GM12878 (cell line): ENCODE measurements around the gene WHRN. TPM values are rescaled to one million over a fixed set of nuclear protein-coding genes. Genes with fewer than 3 reads are reported as not detected.

Source experiments
- CBX3 ChIP-seq: fragments of 200-600 bp; sonication (generic); IDR thresholded peaks from 2 replicates; pipeline ENCODE4 v1.6.1; 2016; ENCODE audit warnings: low read depth, borderline replicate concordance
- FOXK2 ChIP-seq: fragments of 450-650 bp; IDR thresholded peaks from 2 replicates; pipeline ENCODE4 v1.6.1; 2017; ENCODE audit warnings: mild to moderate bottlenecking, moderate library complexity
- HCFC1 ChIP-seq: fragments of 150-350 bp; IDR thresholded peaks from 2 replicates; pipeline ENCODE4 v1.6.1; 2014; ENCODE audit warnings: low read length
- IKZF1 ChIP-seq: fragments of 450-650 bp; conservative IDR thresholded peaks from 2 replicates; pipeline ENCODE4 v1.6.1; 2017; ENCODE audit warnings: antibody characterized with exemption, mild to moderate bottlenecking
- IKZF2 ChIP-seq, 2 experiments: fragments of 450-650 bp; IDR thresholded peaks; 2 replicates each; pipeline ENCODE4 v1.6.1; 2017; ENCODE audit warnings: mild to moderate bottlenecking in 2 of 2, moderate library complexity in 2 of 2
- MTA3 ChIP-seq: IDR thresholded peaks from 2 replicates; pipeline ENCODE4 v1.6.1; 2012; ENCODE audit warnings: low read length, inconsistent platforms, borderline replicate concordance
- NFXL1 ChIP-seq: fragments of 450-650 bp; IDR thresholded peaks from 2 replicates; pipeline ENCODE4 v1.6.1; 2017; ENCODE audit warnings: antibody characterized with exemption, mild to moderate bottlenecking, borderline replicate concordance
- NFYA ChIP-seq: IDR thresholded peaks from 2 replicates; pipeline ENCODE4 v1.6.1; 2011; ENCODE audit warnings: low read depth, mild to moderate bottlenecking, low read length, improper control_type of control experiment, borderline replicate concordance
- RAD51 ChIP-seq: fragments of 450-650 bp; IDR thresholded peaks from 2 replicates; pipeline ENCODE4 v1.6.1; 2016; ENCODE audit warnings: moderate library complexity, mild to moderate bottlenecking, inconsistent platforms
- SIX5 ChIP-seq: IDR thresholded peaks from 2 replicates; pipeline ENCODE4 v1.6.1; 2011; ENCODE audit warnings: mild to moderate bottlenecking, low read depth, low read length, moderate library complexity; ENCODE audit not compliant: severe bottlenecking
- SMARCA5 ChIP-seq: fragments of 450-650 bp; IDR thresholded peaks from 2 replicates; pipeline ENCODE4 v1.6.1; 2017; ENCODE audit warnings: mild to moderate bottlenecking
- TCF12 ChIP-seq: IDR thresholded peaks from 2 replicates; pipeline ENCODE4 v1.6.1; 2011; ENCODE audit warnings: low read depth, mild to moderate bottlenecking, low read length
- ZNF217 ChIP-seq: fragments of 450-650 bp; IDR thresholded peaks from 2 replicates; pipeline ENCODE4 v1.6.1; 2017; ENCODE audit warnings: antibody characterized with exemption, mild to moderate bottlenecking
- ZNF622 ChIP-seq: fragments of 450-650 bp; IDR thresholded peaks from 2 replicates; pipeline ENCODE4 v1.6.1; 2017; ENCODE audit warnings: mild to moderate bottlenecking, inconsistent platforms
- ZZZ3 ChIP-seq: IDR thresholded peaks from 2 replicates; pipeline ENCODE4 v1.6.1; 2011; ENCODE audit warnings: low read depth; ENCODE audit not compliant: control insufficient read depth, insufficient read length
- polyA plus RNA-seq, 11 experiments: library from polyadenylated mRNA; depleted of rRNA in 4 of 11; unstranded in 6 of 11; stranded (reverse) in 5 of 11; fragments of >200 nt; fragmentation: Nextera tagmentation in 4 of 11; fragmentation: Illumina TruSeq in 1 of 11; extraction: Ambion mirVana in 4 of 11; extraction: Trizol in 1 of 11; gene quantifications; 1 replicate in 1 of 11; 2 replicates in 10 of 11; pipeline versions ENCODE4 v1.2.1 to v1.2.3, GENCODE V29; 2011 to 2016; ENCODE audit warnings: inconsistent platforms in 2 of 11, missing spikeins in 2 of 11, low read depth in 1 of 11
- total RNA-seq, 4 experiments: library from RNA; depleted of rRNA in 3 of 4; stranded (reverse); fragments of >200 nt in 3 of 4; fragmentation: Illumina TruSeq in 1 of 4; extraction: Trizol in 1 of 4; gene quantifications; 2 replicates each; pipeline versions ENCODE4 v1.2.1 to v1.2.3, GENCODE V29; 2013 to 2021
- TF ChIP-seq, protein P1 (sequence below): fragments of 450-650 bp; IDR thresholded peaks from 2 replicates; pipeline ENCODE4 v1.6.1; 2017; ENCODE audit warnings: antibody characterized with exemption, mild to moderate bottlenecking, moderate library complexity
- TF ChIP-seq, protein P2 (sequence below): IDR thresholded peaks from 2 replicates; pipeline ENCODE4 v1.6.1; 2012; ENCODE audit warnings: low read depth, low read length, improper control_type of control experiment
- TF ChIP-seq, protein P3 (sequence below): fragments of 450-650 bp; IDR thresholded peaks from 2 replicates; pipeline ENCODE4 v1.6.1; 2014; ENCODE audit warnings: mild to moderate bottlenecking
- TF ChIP-seq, protein P4 (sequence below): fragments of 450-650 bp; conservative IDR thresholded peaks from 2 replicates; pipeline ENCODE4 v1.6.1; 2017; ENCODE audit warnings: mild to moderate bottlenecking, moderate library complexity

The WHRN gene
- total and polyA plus RNA-seq, 10 of the 15 experiments (the other 5 are each of a cell fraction or from before 2014, with no cell fraction given), result 0.04 to 18.2 (median 0.68) TPM; not detected in 1

DNA sequence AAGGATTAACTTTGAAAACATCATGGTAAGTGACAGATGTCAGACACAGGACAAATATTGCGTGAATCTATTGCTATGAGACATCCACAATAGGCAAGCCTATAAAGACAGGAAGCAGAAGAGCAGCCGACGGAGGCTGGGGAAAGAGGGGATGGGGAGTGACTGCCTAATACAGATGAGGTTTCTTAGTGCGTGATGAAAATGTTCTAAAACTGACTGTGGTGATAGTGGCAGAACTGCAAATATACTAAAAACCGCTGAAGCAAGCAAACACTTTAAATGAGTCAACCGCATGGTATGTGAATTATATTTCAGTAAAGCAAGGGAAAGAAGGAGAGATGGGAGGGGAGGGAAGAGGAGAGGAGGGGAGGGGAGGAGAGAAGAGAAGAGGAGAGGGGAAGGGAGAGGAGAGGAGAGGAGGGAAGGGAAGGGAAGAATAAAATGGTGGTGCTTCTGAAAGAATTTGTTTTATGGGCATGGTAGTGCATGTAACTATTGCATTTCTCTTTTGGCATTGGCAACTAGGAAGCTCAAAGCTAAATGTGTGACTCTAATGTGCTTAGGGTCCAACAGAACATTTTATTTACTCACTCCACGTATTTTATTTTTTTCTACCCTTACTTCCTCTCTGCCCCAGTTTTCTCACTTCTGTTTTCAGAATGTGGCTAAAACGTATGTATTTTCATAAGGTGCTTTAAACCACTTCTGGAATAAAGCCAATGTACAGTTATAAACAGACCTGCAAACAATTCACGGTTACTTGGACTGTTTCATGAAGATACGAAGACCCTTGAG, 138.7 kb downstream of the WHRN start (continued):
- TF ChIP-seq, protein P1, sequence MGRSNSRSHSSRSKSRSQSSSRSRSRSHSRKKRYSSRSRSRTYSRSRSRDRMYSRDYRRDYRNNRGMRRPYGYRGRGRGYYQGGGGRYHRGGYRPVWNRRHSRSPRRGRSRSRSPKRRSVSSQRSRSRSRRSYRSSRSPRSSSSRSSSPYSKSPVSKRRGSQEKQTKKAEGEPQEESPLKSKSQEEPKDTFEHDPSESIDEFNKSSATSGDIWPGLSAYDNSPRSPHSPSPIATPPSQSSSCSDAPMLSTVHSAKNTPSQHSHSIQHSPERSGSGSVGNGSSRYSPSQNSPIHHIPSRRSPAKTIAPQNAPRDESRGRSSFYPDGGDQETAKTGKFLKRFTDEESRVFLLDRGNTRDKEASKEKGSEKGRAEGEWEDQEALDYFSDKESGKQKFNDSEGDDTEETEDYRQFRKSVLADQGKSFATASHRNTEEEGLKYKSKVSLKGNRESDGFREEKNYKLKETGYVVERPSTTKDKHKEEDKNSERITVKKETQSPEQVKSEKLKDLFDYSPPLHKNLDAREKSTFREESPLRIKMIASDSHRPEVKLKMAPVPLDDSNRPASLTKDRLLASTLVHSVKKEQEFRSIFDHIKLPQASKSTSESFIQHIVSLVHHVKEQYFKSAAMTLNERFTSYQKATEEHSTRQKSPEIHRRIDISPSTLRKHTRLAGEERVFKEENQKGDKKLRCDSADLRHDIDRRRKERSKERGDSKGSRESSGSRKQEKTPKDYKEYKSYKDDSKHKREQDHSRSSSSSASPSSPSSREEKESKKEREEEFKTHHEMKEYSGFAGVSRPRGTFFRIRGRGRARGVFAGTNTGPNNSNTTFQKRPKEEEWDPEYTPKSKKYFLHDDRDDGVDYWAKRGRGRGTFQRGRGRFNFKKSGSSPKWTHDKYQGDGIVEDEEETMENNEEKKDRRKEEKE, result no peak
- peak; percentile 81 to 86 for TF ChIP-seq IKZF2 (IDR thresholded peaks at IDR 0.05)
- no peak for TF ChIP-seq NFXL1
- TF ChIP-seq RAD51, result no peak; the same call in 1 of the 2 replicates
- TF ChIP-seq, protein P2, sequence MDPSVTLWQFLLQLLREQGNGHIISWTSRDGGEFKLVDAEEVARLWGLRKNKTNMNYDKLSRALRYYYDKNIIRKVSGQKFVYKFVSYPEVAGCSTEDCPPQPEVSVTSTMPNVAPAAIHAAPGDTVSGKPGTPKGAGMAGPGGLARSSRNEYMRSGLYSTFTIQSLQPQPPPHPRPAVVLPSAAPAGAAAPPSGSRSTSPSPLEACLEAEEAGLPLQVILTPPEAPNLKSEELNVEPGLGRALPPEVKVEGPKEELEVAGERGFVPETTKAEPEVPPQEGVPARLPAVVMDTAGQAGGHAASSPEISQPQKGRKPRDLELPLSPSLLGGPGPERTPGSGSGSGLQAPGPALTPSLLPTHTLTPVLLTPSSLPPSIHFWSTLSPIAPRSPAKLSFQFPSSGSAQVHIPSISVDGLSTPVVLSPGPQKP, result no peak
- TF ChIP-seq IKZF1, result peak; percentile 53
- TF ChIP-seq, protein P3, sequence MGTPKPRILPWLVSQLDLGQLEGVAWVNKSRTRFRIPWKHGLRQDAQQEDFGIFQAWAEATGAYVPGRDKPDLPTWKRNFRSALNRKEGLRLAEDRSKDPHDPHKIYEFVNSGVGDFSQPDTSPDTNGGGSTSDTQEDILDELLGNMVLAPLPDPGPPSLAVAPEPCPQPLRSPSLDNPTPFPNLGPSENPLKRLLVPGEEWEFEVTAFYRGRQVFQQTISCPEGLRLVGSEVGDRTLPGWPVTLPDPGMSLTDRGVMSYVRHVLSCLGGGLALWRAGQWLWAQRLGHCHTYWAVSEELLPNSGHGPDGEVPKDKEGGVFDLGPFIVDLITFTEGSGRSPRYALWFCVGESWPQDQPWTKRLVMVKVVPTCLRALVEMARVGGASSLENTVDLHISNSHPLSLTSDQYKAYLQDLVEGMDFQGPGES, result no peak
- TF ChIP-seq ZZZ3, result no peak
- no peak for TF ChIP-seq TCF12
- no peak for TF ChIP-seq CBX3
- no peak for TF ChIP-seq ZNF622
- TF ChIP-seq, protein P4, sequence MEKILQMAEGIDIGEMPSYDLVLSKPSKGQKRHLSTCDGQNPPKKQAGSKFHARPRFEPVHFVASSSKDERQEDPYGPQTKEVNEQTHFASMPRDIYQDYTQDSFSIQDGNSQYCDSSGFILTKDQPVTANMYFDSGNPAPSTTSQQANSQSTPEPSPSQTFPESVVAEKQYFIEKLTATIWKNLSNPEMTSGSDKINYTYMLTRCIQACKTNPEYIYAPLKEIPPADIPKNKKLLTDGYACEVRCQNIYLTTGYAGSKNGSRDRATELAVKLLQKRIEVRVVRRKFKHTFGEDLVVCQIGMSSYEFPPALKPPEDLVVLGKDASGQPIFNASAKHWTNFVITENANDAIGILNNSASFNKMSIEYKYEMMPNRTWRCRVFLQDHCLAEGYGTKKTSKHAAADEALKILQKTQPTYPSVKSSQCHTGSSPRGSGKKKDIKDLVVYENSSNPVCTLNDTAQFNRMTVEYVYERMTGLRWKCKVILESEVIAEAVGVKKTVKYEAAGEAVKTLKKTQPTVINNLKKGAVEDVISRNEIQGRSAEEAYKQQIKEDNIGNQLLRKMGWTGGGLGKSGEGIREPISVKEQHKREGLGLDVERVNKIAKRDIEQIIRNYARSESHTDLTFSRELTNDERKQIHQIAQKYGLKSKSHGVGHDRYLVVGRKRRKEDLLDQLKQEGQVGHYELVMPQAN, result peak; percentile 41; the same call in 1 of the 2 replicates
- no peak for TF ChIP-seq FOXK2
- TF ChIP-seq SIX5, result no peak
- peak; percentile 38; the same call in 1 of the 2 replicates for TF ChIP-seq ZNF217
- TF ChIP-seq HCFC1, result no peak
- TF ChIP-seq SMARCA5, result peak; percentile 85
- no peak for TF ChIP-seq NFYA
- no peak for TF ChIP-seq MTA3
